CD4-positive, alpha-beta T cell treated with Interleukin-12 subunit alpha and Interleukin-12 subunit beta, for 1 hour (primary cell): ENCODE results near the gene TP53RK.

Source experiments
- DNase-seq: peaks from one replicate; pipeline ENCODE4 v3.0.0-alpha.2; 2020

Gene TP53RK

GRCh38 chr20:46657137-46657536 lies 32.1 kb downstream of the TP53RK start:
- DNase-seq = no peak

- no peak for DNase-seq
Observed at GRCh38 chr20:46652699-46653098, 36.5 kb downstream of the TP53RK start.

- no peak for DNase-seq
Observed at GRCh38 chr20:46651091-46651962, 37.9 kb downstream of the TP53RK start, which contains the start of gene SLC13A3. TSS of gene SLC13A3 (minus strand) at chr20:46651459. CDS start at chr20:46651421, 38 bp downstream.

- DNase-seq = no peak
Observed at GRCh38 chr20:46650575-46651090, 38.6 kb downstream of the TP53RK start.

- no peak for DNase-seq
Observed at GRCh38 chr20:46649965-46650542, 39.2 kb downstream of the TP53RK start.

GRCh38 chr20:46649650-46649949 lies 39.6 kb downstream of the TP53RK start:
- DNase-seq = no peak

- DNase-seq = no peak
Observed at GRCh38 chr20:46648903-46649649, 40.2 kb downstream of the TP53RK start.

GRCh38 chr20:46647469-46647868 lies 41.8 kb downstream of the TP53RK start:
- DNase-seq = no peak

GRCh38 chr20:46646659-46647380 lies 42.4 kb downstream of the TP53RK start:
- DNase-seq = no peak

- no peak for DNase-seq
Observed at GRCh38 chr20:46646122-46646521, 43.1 kb downstream of the TP53RK start.

GRCh38 chr20:46644733-46645132 lies 44.5 kb downstream of the TP53RK start:
- no peak for DNase-seq

GRCh38 chr20:46644160-46644559 lies 45.1 kb downstream of the TP53RK start:
- DNase-seq = no peak

- DNase-seq = no peak
Observed at GRCh38 chr20:46642969-46643343, 46.3 kb downstream of the TP53RK start.

- no peak for DNase-seq
Observed at GRCh38 chr20:46642265-46642968, 46.8 kb downstream of the TP53RK start.

- DNase-seq = no peak
Observed at GRCh38 chr20:46641424-46641823, 47.8 kb downstream of the TP53RK start.

GRCh38 chr20:46640536-46641311 lies 48.5 kb downstream of the TP53RK start:
- DNase-seq = no peak

GRCh38 chr20:46640044-46640443 lies 49.2 kb downstream of the TP53RK start:
- DNase-seq = no peak

- DNase-seq = no peak
Observed at GRCh38 chr20:46639587-46639986, 49.7 kb downstream of the TP53RK start.

GRCh38 chr20:46638898-46639274 lies 50.4 kb downstream of the TP53RK start:
- no peak for DNase-seq

- no peak for DNase-seq
Observed at GRCh38 chr20:46638134-46638897, 50.9 kb downstream of the TP53RK start.
